Right lobe of liver (tissue), 4 donors: ENCODE results near the gene KDM3A.

Source experiments
- CTCF ChIP-seq, 4 donors: fragments of 200-600 bp in 3 of 4; fragments of 450-650 bp in 1 of 4; IDR thresholded peaks; one replicate each; pipeline versions ENCODE4 v1.5.1 to v1.8.0; 2016 to 2022; ENCODE audit warnings: antibody characterized with exemption in 4 of 4, mild to moderate bottlenecking in 2 of 4
- POLR2A ChIP-seq: fragments of 450-650 bp; IDR thresholded peaks from one replicate; pipeline ENCODE4 v1.6.1; 2017; ENCODE audit warnings: antibody characterized with exemption, mild to moderate bottlenecking
- donor health status: DM: no; HTN: no; CAD: no.
- donor health status: DM: no; HTN: no; CAD: no.
- donor health status: DM: no; HTN: yes; CAD: no.

- peak; percentile 27 to 50 (median 42) for TF ChIP-seq CTCF (IDR thresholded peaks at IDR 0.05)
- no peak for TF ChIP-seq POLR2A
These were observed 77.3 kb downstream of the KDM3A start for GRCh38 chr2:86518481-86518880.
